H1 (cell line): Measurements from ENCODE around the gene DNAH1. TPM values are rescaled to one million over a fixed set of nuclear protein-coding genes. Genes with fewer than 3 reads are reported as not detected.

Experiments
- ASH2L ChIP-seq: fragments of 200-600, 300-600 bp; sonication (generic); IDR thresholded peaks from one replicate; pipeline ENCODE4 v1.7.1; 2017; ENCODE audit warnings: low read length
- BCL11A ChIP-seq, 2 experiments: IDR thresholded peaks; one replicate each; pipeline ENCODE4 v1.6.1; 2011; ENCODE audit warnings: low read depth in 2 of 2, low read length in 2 of 2, mild to moderate bottlenecking in 2 of 2
- GTF2F1 ChIP-seq: IDR thresholded peaks from 2 replicates; pipeline ENCODE4 v1.6.1; 2012; ENCODE audit warnings: low read depth, low read length, improper control_type of control experiment, borderline replicate concordance
- KDM4A ChIP-seq: IDR thresholded peaks from one replicate; pipeline ENCODE4 v1.7.1; 2012; ENCODE audit warnings: low read depth, mild to moderate bottlenecking, moderate library complexity, low read length, inconsistent platforms; ENCODE audit not compliant: severe bottlenecking
- TEAD4 ChIP-seq: IDR thresholded peaks from 2 replicates; pipeline ENCODE4 v1.6.1; 2012; ENCODE audit warnings: low read depth, low read length, inconsistent platforms, mixed read lengths
- polyA plus RNA-seq, 7 experiments: library from polyadenylated mRNA; depleted of rRNA in 3 of 7; stranded (reverse) in 5 of 7; unstranded in 2 of 7; fragments of >200 nt in 5 of 7; fragments of 200-250 nt in 2 of 7; gene quantifications; 1 replicate in 5 of 7; 2 replicates in 1 of 7; 4 replicates in 1 of 7; pipeline versions ENCODE4 v1.2.1 to v1.2.3, GENCODE V29; 2011 to 2013; ENCODE audit warnings: missing spikeins in 2 of 7, mixed read lengths in 2 of 7
- total RNA-seq: library from RNA; stranded (reverse); fragmentation: NEBNext Ultra II Directional; extraction: Animal tissue kit (Norgen Biotek cat#: 25700); gene quantifications from 2 replicates; pipeline ENCODE4 v1.2.1, GENCODE V29; 2021
- TF ChIP-seq, protein P1 (sequence below): IDR thresholded peaks from 2 replicates; pipeline ENCODE4 v1.6.1; 2012; ENCODE audit warnings: inconsistent platforms

Gene DNAH1
- total and polyA plus RNA-seq, 2 of the 8 experiments (the other 6 are each of a cell fraction or from before 2014, with no cell fraction given), result 1.0 to 1.5 TPM

DNA sequence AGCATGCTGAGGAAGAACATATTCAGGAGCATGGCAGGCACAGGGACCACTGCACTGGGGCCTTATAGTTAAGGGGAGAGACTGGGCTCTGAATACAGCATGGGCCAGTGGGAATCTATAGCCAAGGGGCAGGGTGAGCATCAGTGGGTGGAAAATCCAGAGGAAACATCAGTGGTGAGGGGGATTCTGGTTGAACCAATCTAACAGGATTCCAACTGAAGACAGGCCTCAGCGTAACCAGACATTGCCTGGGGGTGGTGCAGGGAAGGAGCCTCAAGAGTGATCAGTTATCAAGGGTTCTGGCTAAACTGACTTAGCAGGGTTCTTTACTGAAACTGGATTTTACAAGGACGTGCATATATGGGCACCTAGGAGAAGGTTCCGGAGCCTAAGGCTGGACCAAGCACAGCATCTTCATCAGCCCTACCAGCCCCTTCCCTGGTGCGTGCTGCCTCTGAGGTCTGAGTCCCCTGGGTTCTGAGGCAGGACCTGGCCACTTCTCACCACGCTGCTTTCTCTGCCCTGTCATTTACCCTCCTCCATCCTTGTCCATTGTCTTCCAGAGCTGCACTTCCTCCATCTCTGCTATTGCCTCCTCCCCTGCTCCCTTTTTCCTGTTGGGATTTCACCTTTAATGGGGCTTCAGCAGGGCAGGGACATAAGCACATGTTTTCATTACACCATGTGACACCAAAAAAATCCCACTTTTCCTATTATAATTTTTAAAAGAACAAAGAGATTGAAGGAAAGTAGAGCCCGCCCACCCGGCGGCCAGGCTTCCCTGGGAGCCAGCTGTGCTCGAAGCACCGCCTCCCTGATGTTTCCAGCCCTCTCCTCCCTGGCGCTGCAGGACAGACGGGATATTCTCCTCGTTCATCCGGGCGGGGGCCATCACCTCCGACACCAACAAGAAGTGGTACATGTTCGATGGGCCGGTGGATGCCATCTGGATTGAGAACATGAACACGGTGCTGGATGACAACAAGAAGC lies 52.1 kb downstream of the DNAH1 start (continued):
- TF ChIP-seq, protein P1, sequence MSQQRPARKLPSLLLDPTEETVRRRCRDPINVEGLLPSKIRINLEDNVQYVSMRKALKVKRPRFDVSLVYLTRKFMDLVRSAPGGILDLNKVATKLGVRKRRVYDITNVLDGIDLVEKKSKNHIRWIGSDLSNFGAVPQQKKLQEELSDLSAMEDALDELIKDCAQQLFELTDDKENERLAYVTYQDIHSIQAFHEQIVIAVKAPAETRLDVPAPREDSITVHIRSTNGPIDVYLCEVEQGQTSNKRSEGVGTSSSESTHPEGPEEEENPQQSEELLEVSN, result no peak
- no peak for TF ChIP-seq BCL11A (IDR thresholded peaks at IDR 0.05; ENCODE audit: low read depth in 2 of 2, low read length in 2 of 2)
- TF ChIP-seq TEAD4, result no peak
- no peak for TF ChIP-seq ASH2L
- no peak for TF ChIP-seq KDM4A
- TF ChIP-seq GTF2F1, result no peak
